HepG2 (cell line): ENCODE measurements around the gene CREG2.

Experiments
- CTCF ChIP-seq: sonication (generic); formaldehyde crosslinking; IDR thresholded peaks from 2 replicates; pipeline ENCODE4 v1.5.0; 2020; ENCODE audit warnings: mild to moderate bottlenecking, missing genetic modification reagents, moderate library complexity
- MAX ChIP-seq: IDR thresholded peaks from 2 replicates; pipeline ENCODE4 v1.6.1; 2012; ENCODE audit warnings: inconsistent platforms
- NR2F1 ChIP-seq, 2 experiments: fragments of 450-650 bp in 1 of 2; formaldehyde crosslinking in 1 of 2; IDR thresholded peaks; 2 replicates each; pipeline versions ENCODE4 v1.5.0 to v1.6.1; 2016 to 2020; ENCODE audit warnings: mild to moderate bottlenecking in 1 of 2, missing compliant biosample characterization in 1 of 2, missing genetic modification reagents in 1 of 2, moderate library complexity in 1 of 2
- POLR2A ChIP-seq, 2 experiments: IDR thresholded peaks; 2 replicates each; pipeline ENCODE4 v1.6.1; 2011; ENCODE audit warnings: low read depth in 2 of 2, low read length in 2 of 2, mild to moderate bottlenecking in 1 of 2, moderate library complexity in 1 of 2; ENCODE audit not compliant: insufficient read depth in 1 of 2
- ZBTB8A ChIP-seq: sonication (generic); formaldehyde crosslinking; IDR thresholded peaks from 2 replicates; pipeline ENCODE4 v1.4.0; 2020; ENCODE audit warnings: mild to moderate bottlenecking, low read depth, missing genetic modification reagents, borderline replicate concordance
- ZNF337 ChIP-seq: sonication (generic); formaldehyde crosslinking; IDR thresholded peaks from 2 replicates; pipeline ENCODE4 v1.5.1; 2020; ENCODE audit warnings: missing genetic modification reagents, low read depth, mild to moderate bottlenecking, borderline replicate concordance

- TF ChIP-seq CTCF (CRISPR knock-in tag): no peak
- TF ChIP-seq MAX: no peak
- no peak for TF ChIP-seq ZNF337
- no peak for TF ChIP-seq POLR2A (IDR thresholded peaks at IDR 0.05; ENCODE audit: insufficient read depth in 1 of 2, low read depth in 2 of 2, low read length in 2 of 2)
- no peak for TF ChIP-seq NR2F1 (CRISPR knock-in tag; IDR thresholded peaks at IDR 0.05)
- no peak for TF ChIP-seq ZBTB8A
Measured at GRCh38 chr2:101395545-101396315, 8.4 kb upstream of the CREG2 start.
